ENCODE data around the gene TAC3.
"Not testable (repeated sequence)": the region's sequence is repeated elsewhere in the genome, so short reads cannot be mapped to it uniquely, and the experiment has no call there.

TAC3 gene

DNA sequence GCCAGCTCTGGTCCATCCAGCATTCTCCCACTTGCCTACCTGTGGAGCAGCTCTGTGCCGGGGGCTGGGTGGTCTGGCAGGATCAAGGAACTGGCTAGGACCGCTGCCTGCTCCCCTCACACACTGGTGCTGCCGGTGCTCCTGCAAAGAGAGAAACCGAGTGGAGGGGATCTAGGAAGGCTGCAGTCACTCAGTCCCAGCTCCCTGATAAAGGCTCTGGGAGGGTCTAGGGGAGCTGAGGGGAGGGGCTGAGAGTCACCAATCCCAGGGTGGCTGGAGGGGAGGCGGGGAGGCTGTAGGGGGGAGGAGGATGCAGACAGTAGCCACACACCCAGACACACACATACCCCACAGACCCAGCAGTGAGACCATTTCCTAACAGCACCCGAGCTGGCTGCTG is at the start of gene TAC3:
Gene TAC3 (minus strand): TSS at position 182 of the 400 bp plus-strand sequence. CDS start 732 bp downstream, outside the sequence.
- no peak for DNase-seq

DNA sequence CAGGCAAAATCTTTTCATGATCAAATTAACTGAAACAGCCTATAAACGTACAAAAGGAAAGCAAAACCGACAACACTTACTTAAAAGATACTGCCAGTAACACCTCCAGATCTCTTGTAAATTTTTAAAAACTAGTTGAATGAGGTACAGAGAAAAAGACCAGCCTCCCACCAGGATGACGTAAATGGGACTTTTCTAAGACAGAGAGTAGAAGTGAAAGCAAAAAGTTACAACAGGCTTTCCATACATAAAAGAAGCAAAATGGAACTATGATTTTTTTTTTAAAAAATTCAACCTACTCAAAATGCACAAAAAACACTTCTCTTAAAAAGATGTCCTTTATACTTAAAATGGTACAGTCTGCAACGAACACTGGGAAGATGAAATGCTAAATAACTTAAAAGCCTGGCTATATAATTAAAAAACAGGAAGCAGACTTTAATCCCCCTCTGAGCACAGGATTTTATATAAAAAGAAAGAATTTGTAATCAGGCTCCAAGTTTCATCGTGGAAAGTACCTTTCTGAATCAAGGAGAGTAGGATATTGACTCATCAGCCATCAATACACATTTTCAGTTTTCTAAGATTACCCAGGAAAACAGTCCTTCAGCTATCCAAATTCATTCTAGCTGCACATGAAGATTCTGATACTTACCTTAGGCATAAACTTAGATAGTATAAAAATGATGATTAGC is 47.8 kb upstream of the TAC3 start:
- no peak for DNase-seq

DNA sequence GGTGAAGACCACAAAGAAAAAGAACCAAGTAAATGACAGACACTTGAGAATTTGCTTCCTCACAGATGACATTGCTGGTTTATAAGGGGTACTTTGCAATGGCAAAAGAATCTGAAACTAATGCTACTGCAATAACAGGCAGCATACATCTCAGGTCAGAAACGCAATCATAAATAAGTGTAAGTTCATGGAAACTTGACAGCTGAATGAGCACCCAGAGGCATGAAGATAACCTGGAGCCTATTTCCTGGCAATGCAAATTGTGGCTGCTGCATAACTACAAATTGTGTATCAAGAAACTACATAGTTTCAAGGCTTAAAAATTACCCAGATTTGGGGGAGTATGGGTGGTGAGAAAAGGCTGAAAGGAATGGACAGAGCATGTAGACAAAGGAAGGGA is 42.1 kb upstream of the TAC3 start:
- no peak for DNase-seq

DNA sequence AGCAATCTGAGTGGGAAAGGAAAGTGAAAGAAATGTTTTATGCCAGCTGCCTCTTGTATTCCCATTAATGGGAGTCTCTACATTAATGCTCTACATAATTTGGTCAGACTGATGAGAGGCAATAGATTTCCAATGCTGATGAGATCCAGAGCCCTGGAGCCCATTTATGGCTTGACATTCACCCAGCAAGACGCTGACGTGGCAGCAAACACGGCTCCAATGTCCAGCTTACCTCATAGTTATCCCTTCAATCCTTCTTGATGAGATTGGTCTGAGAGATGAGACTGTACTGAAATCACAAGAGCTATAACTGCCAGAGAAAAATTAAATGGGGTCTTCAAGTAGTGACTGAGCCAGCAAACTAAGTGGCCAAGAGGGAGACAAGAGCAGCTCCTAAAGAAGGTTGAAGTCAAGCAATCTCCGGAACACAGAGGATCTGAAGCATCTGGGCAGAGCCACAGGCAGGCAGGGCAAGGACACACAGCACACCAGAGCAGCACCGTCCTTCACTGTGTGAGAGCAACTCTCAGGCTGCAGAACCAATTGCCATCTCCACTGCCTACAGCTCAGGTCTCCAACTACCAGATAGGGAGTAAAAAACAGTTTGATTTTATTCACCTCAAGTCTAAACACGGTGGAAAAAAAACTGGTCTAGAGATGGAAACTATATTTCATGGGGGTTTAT is 40.9 kb upstream of the TAC3 start:
- DNase-seq: no peak

DNA sequence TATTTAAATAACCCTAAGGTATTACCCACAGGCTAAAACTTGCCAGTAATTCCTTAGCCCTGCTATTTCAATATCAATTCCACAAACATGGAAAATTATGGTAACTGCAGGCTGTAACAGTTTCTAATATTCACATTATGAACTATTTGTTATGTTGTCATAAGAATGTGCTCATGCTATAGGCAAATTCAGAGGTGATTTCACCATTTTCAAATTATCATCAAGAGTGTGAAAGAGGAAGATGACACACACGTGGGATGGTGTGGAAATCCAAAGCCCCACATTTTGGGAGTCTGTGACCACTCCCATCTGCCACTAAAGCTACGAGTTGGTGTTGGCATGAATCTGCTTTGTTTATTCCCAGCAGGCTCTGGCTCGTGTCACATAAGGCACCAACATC is 39.5 kb upstream of the TAC3 start:
- DNase-seq: no peak

DNA sequence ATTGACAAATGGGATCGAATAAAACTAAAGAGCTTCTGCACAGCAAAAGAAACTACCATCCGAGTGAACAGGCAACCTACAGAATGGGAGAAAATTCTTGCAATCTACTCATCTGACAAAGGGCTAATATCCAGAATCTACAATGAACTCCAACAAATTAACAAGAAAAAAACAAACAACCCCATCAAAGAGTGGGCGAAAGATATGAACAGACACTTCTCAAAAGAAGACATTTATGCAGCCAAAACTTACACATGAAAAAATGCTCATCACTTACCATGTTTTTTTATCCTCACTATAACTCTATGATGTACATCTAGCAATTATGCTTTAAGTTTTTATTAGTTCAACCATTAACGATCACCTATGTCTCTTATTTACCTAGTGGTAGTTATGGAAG is 37.6 kb upstream of the TAC3 start:
- not testable (repeated sequence) for DNase-seq

DNA sequence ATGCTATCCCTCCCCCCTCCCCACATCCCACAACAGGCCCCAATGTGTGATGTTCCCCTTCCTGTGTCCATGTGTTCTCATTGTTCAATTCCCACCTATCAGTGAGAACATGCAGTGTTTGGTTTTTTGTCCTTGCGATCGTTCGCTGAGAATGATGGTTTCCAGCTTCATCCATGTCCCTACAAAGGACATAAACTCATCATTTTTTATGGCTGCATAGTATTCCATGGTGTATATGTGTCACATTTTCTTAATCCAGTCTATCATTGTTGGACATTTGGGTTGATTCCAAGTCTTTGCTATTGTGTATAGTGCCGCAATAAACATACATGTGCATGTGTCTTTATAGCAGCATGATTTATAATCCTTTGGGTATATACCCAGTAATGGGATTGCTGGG is 36.8 kb upstream of the TAC3 start:
- DNase-seq: not testable (repeated sequence)

DNA sequence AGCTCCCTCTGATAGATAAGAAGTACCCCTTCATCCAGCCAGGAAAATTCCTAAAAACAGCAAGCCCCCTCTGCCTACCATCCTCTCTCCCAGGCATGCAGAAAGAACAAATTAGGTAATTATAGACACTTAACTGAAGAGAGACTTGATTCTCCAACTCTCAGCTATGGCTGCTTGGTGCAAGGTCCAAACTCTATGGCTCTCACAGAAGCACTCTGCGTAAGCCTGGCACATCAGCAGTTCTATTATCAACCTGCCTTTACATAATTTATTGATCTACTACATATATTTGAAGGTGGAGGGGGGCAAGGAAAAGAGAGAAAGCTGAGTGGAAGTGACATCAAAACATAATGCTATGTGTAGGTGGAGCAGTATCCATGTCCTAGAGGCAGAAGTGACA is 34.7 kb upstream of the TAC3 start:
- DNase-seq: no peak

DNA sequence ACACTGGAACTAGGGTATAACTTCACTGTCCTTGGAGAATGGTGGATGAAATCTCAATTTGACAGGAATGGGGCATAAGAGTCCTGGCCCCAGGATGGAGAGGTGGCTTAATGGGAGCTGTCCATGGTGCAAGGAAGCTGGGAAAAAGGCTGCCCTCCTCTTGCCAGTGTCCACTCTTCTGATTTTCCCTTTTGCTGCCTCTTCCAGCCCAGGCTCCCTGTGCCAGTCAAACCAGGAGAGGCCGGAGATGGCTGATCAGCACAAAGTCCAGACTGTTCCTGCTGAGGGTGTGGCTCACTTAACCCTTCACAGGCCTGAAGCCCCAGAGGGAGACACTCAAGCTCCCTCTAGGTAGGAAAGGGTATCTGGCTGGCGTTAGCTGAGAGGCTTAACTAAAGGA is 33.6 kb upstream of the TAC3 start, which contains the start of gene MYO1A:
Gene MYO1A (minus strand): TSS at position 240 of the 400 bp plus-strand sequence. CDS start 1,806 bp downstream, outside the sequence.
- DNase-seq: no peak

DNA sequence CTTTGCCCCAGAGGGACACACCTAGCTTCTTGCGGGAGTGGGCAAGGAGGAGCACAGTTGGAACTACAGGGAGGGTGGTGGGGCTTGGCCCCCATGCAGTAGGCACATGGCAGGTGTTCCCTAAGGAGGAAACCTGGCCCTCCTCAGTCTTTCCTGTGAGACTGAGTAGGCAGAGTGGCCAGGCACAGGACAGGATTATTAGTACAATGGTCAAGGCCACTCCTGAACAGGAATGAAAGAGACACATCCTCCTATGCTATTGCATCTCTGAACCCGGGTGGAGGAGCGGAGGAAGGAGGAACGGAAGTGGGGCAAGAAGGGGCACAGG is 32.8 kb upstream of the TAC3 start:
- DNase-seq: no peak

DNA sequence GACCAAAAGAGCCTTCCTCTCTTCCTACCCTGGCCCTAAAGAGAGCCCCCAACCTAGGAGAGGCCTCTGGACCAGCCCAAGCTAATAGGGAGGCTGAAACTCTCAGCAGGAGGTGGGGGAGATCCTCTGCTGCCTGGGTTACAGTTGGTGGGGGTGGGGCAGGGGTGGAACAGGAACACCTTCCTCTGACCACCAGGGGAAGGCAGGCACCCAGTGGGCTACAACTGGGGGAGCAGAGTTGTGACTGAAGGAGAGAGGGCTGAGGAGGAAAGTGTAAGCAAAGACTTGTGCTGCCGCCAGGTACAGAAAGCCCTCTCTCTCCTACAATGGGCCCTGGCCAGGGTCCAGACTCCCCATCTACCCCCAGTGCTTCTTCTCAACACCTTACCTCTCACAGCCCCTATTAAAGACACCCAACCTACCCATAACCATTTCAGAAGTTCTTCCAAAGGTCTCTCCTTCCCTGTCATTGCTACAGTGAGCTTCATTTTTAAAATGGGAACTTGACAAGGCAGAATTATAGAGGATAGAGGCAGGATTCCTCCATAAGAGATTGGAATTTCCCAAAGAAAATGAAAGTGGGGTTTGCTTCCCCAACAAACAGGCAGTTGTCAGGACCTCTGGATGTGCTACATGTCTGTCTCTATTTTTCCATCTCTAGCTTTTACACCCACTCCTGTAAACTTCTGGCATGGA is 32.2 kb upstream of the TAC3 start:
- no peak for DNase-seq

DNA sequence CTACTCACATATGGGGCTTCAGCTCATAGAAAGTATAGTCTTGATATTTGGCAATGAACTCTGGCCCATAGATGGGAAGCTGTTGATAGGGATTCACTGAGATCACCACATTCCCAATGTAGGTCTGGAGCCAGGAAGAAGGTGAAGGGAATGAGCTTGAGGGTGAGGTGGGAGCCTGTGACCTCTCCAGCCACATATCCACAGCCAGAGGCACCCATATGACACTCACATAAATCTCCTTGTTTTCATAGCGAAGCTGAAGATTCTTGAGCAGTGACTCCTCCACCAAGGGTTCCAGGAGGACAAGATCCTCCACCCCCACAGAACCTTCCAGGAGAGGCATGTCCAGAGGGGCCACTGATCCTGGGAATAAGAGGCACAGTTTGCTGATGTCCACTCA is 31.7 kb upstream of the TAC3 start:
- no peak for DNase-seq

DNA sequence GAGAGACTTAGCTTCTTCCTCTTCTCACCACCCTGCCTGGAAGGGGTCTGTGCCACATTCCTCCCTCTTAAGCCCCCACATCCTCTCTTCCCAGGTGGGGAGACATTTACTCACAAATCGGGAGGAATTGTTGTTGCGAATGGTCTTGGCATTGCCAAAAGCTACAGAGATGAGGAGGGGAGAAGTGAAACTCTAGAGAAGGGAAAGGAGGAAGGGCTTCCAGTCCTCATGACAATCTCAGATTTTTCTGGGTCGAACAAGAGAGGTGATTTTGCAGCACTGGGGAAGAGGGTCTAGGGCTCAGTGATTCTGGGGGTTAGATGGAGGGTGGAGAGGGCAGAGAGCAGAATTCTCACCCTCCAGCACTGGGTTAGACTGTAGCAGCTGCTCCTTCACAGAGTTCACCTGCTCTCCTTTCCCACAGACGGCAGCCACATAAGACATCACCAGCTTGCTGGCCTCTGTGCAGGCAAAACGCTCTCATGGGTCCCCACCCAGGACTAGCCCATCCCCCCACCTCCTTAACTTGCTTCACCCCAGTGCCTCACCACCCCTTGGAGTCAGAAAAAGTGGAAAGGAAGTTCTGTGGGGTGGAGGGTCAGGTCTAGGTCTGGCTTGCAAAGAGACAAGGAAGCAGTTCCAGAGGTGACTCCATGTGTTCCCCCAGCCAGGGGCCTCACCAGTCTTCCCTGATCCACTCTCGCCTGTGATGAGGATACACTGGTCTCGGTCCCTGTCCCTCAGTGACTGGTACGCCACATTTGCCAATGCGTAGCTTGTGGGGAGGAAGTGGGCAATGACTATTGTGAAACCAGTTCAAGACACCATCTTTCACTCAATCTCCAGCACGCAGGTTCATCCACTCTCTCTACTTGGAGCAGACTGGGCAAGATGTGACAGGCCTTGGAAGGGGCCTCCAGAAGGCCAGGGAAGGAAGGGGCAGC is 30.9 kb upstream of the TAC3 start:
- DNase-seq: no peak

DNA sequence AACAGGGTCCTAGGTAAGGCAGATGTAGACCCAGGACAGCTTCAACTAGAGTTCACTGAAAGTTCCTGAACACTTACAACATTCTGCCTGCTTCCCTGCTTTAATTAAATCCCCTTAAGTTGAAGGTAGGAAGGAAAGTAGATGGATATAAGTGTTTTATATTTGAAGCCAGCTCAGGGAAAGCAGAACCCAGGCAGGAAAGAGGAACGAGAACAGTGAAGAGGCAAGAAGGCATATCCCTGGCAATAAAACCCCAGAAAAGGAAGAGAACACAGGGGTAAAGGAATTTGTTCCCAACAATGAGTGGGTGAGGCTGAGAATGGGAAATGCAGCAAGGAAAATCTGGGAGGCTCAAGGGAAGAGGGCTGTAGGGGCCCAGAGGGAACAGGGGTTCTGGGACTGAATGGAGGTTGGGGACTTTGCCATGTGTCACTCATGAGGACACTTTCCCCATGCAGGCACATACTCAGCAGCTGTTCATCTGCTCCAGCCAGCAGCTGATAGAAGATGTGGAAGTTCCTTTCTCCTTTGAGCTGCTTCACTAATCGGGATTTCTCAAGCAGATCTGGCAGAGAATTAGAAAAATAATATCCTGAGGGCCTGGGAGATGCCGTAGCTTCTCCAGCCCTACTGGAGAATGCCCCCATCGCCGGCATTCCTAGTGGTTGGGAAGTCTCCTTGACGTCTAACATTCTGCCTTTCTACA is 29.9 kb upstream of the TAC3 start:
- no peak for DNase-seq

DNA sequence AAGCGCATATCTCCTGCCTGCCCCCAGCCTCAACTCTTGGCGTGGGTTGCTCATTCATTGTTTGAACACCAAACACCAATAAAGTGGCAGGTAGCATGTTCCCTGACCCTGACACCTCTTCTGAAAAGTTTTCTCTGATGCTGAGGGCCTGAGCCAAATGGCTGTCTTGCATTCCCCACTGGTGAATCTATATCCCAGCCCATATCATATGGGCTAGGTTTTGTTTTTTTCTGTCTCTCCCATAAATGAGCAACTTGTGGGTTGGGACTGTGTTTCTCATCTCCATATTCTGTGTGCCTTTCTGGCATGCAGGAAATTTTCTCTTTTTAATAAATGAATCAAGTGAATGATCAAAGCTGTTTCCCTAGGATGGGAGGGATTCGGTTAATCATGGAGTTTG is 28.6 kb upstream of the TAC3 start:
- no peak for DNase-seq

DNA sequence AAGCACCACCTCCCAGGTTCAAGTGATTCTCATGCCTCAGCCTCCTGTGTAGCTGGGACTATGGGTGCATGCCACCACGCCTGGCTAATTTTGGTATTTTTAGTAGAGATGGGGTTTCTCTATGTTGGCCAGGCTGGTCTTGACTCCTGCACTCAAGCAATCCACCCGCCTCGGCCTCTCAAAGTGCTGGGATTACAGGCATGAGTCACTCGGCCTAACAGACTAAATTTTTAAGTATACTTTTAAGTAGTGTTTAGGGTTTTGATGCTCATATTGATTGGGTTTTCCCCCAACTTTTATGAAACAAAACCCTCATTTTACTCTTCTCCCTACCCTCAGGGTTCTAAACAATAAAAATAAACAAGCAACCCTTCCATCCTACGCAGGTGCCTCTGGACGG is 28.1 kb upstream of the TAC3 start:
- DNase-seq: no peak

DNA sequence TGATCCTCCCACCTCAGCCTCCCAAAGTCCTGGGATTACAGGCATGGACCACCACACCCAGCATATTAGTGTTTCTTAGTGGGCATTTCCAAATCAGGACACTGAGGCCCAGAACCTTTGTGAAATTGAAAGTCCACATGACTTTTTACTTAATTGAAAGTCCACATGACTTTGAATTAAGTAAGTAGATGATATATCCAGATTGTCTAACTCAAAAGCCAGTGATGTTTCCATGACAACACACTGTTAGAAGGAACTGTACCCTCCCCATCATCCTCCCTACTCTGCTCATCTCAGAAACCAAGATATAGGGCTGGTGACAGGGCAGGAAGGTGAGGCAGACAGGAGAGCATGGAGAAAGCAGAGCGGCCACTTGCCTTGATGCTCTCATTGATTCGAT is 26.4 kb upstream of the TAC3 start:
- DNase-seq: no peak

DNA sequence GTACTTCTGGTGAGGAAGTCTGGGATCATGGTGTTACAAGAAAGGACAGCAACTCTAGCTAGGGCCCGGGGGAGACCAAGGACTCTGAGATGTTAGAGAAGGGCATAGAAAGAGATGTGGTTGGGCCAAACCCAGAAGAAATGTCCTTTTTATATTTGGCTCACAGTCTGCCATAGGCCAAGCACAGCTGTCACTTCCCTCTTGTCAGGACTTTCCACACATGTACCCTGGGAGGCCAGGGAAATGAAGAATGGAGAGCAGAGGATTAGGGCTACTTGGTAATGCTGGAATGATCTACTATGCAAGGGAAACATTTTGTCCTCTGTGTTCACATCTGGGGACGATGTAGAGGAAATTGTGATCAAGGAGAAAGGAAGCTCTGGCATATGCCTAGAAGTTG is 24.4 kb upstream of the TAC3 start:
- DNase-seq: no peak

DNA sequence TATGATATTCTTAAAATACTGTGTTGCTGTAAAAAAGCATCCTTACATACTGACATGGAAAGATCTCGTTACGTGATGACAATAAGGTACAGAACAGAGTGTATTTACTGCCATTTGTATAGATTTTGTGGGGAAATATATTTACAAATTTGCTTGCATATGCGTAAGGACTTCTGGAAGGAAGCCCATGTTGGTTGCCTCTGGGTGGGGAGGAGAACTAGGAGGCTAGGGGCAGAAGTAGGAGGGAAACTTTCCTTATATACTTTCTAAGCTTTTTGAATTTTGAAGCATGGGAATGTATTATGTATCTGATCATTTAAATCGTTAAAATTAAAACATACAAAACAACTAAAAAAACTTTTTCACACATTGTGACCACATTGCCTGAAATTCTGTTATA is 23.9 kb upstream of the TAC3 start:
- no peak for DNase-seq

DNA sequence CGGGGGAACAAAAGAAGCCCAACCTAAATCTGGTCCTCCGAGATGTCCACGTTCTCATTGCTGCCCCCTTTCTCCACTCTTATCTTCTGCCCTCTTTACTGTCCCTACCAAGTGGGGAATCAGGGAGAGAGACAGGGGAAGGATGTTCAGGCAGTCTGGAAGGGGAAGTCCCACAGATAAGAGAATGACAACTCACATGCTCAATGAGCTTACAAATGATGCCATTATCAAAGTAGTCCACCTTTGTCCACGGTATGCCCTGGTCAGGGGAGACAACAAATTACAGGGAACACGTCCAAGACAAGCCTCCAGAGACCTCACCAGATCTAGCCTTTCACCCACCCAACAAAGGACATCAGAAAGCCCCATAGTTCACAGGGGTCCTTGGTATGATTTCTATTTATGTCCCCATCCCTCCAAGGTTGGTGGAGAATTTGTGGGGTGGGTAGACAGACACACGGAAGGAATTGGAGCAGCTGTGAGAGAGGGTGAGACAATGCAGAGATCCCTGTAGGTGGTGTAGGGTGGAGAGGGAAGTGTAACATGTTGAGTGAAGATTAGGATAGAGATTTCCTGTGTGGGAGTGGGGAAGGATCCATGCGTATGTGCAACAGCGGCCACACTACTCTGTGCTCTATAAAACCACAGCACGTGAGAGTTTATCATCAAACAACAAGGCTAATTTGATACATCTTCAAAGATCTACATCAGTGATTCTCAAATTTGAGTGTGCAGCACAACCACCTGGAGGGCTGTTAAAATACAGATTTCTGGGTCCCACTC is 22.9 kb upstream of the TAC3 start:
- DNase-seq: no peak
